ENCODE measurements around the gene ERGIC1. TPM values are rescaled to one million over a fixed set of nuclear protein-coding genes. Genes with fewer than 3 reads are reported as not detected.

ERGIC1 gene
- polyA plus RNA-seq, 1 experiment: 137 TPM

DNA sequence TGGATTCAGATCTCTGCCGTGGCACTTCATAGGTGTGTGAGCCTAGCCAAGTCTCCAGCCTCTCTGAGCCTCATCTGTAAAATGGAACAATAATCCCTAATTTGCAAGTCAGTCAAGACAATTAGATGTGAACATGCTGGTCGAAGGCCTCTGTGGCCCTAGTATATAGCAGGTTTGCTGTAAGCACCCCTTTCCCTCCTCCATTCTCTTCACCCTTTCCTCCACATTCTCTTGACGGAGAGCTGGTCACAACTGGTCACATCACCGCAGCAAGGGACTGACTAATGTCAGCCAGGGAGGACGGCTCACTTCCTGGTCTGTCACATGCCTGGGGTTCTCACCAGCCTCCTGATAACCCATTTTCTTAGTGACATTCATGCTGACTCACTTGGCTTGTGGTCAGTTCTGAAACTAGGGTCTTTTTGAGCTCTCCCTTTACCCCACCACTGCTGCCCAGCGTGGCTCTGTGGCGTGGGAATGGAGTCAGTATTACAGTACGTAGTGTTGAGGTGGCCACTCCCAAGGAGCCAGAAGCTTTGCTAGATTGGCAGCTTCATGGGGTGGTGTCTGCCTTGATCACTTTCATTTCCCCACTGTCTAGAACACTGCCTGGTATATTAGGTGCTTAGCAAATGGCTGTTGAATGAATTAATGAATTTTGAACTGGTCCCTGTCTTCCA is 47.8 kb downstream of the ERGIC1 start:
- POLR2A ChIA-PET: interaction anchor here (0.6 kb wide), 1 partner anchor 269 kb away, joined by 5 read pairs; no protein-coding TSS in a partner anchor

DNA sequence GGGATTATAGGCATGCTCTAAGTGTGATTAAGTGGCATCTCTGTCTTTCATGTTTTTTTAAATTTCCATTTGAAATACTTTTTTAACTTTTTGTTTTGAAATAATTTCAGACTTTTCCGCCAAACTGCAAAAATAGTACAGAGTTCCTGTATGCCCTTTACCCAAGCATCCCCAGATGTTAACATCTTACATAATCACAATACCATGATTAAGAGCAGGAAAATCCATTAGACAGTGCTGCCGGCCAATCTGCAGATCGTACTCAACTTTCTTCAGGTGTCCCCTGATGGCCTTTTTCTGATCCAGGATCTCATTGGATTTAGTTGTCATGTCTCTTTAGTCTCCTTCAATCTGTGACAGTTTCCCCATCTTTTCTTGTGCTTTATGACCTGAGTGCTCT is 49.0 kb downstream of the ERGIC1 start:
- Histone ChIP-seq H3K4me3 (ENCODE audit: low read depth, low read length) (no peak overlapping the region), H3K9me3 (ENCODE audit: control insufficient read depth, insufficient read depth, low read length) (peaks cover 6% of the 10 kb centered on the region), H3K27ac (ENCODE audit: low read depth, low read length) (no peak overlapping the region), H3K27me3 (ENCODE audit: control insufficient read depth, insufficient read depth, low read length) (no peaks in the 10 kb centered on the region)
- DNase-seq (ENCODE audit: low read depth, low spot score): no peak
- TF ChIP-seq, protein P1, sequence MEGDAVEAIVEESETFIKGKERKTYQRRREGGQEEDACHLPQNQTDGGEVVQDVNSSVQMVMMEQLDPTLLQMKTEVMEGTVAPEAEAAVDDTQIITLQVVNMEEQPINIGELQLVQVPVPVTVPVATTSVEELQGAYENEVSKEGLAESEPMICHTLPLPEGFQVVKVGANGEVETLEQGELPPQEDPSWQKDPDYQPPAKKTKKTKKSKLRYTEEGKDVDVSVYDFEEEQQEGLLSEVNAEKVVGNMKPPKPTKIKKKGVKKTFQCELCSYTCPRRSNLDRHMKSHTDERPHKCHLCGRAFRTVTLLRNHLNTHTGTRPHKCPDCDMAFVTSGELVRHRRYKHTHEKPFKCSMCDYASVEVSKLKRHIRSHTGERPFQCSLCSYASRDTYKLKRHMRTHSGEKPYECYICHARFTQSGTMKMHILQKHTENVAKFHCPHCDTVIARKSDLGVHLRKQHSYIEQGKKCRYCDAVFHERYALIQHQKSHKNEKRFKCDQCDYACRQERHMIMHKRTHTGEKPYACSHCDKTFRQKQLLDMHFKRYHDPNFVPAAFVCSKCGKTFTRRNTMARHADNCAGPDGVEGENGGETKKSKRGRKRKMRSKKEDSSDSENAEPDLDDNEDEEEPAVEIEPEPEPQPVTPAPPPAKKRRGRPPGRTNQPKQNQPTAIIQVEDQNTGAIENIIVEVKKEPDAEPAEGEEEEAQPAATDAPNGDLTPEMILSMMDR (IDR thresholded peaks at IDR 0.05; ENCODE audit: low read depth, low read length): no peak
- CTCF ChIA-PET: no interaction called here
- POLR2A ChIA-PET: no interaction called here

More for the DNA sequence above, 47.8 kb downstream of the ERGIC1 start:
- CTCF ChIA-PET: interaction anchor here (1.0 to 1.3 kb wide), 2 partner anchors 9 to 13 kb away, joined by 3 to 5 read pairs; no protein-coding TSS in a partner anchor
- no peak overlapping the region for H3K4me3 ChIP-seq (ENCODE audit: low read depth, low read length)
- peaks cover 6% of the 10 kb centered on the region for H3K9me3 ChIP-seq (ENCODE audit: control insufficient read depth, insufficient read depth, low read length)
- no peaks in the 10 kb centered on the region for H3K27me3 ChIP-seq (ENCODE audit: control insufficient read depth, insufficient read depth, low read length)
- TF ChIP-seq, protein P1 (IDR thresholded peaks at IDR 0.05; ENCODE audit: low read depth, low read length): no peak
- peak overlapping the region; percentile 31 for H3K27ac ChIP-seq (ENCODE audit: low read depth, low read length)
- no peak for DNase-seq (ENCODE audit: low read depth, low spot score)

GRCh38 chr5:172885597-172886340 is 51.7 kb downstream of the ERGIC1 start:
- H3K27ac ChIP-seq (ENCODE audit: low read depth, low read length): no peak overlapping the region

GRCh38 chr5:172886476-172886875 is 52.4 kb downstream of the ERGIC1 start:
- H3K27ac ChIP-seq (ENCODE audit: low read depth, low read length): peak overlapping the region; percentile 80
- CTCF ChIA-PET: no interaction called here
- no peak for DNase-seq (ENCODE audit: low read depth, low spot score)
- H3K4me3 ChIP-seq (ENCODE audit: low read depth, low read length): no peak overlapping the region
- peaks cover 6% of the 10 kb centered on the region for H3K9me3 ChIP-seq (ENCODE audit: control insufficient read depth, insufficient read depth, low read length)
- TF ChIP-seq, protein P1 (IDR thresholded peaks at IDR 0.05; ENCODE audit: low read depth, low read length): no peak
- H3K27me3 ChIP-seq (ENCODE audit: control insufficient read depth, insufficient read depth, low read length): no peaks in the 10 kb centered on the region
- POLR2A ChIA-PET: no interaction called here

More at GRCh38 chr5:172885597-172886340, 51.7 kb downstream of the ERGIC1 start:
- DNase-seq (ENCODE audit: low read depth, low spot score): no peak
- TF ChIP-seq, protein P1 (IDR thresholded peaks at IDR 0.05; ENCODE audit: low read depth, low read length): no peak
- peaks cover 6% of the 10 kb centered on the region for H3K9me3 ChIP-seq (ENCODE audit: control insufficient read depth, insufficient read depth, low read length)
- POLR2A ChIA-PET: no interaction called here
- CTCF ChIA-PET: no interaction called here
- no peaks in the 10 kb centered on the region for H3K27me3 ChIP-seq (ENCODE audit: control insufficient read depth, insufficient read depth, low read length)
- no peak overlapping the region for H3K4me3 ChIP-seq (ENCODE audit: low read depth, low read length)

DNA sequence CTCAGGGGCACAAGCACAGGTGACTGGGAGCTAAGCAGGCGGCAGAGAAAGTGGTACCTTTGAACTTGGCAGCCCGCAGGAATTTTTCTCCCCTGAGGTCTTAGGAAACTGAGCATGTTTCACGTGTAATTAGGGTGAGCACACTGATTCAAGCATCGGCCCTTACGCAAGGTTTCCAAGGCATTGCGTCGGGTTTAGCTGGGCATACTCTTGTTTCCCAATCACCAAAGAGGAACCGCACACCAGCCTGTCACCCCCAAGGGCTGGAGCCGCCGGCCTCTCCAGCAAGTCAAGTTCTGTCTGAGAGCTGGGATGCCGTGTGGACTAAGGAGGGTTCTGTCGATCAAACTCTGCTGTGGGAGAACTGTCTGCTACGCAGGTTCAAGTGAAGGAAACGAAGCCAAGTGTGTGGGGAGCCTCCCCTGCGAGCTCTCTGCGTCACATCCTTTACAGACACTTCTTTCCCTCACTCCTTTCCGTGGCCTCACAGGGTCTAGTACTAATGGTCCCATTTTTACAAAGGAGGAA is 53.0 kb downstream of the ERGIC1 start:
- no peaks in the 10 kb centered on the region for H3K27me3 ChIP-seq (ENCODE audit: control insufficient read depth, insufficient read depth, low read length)
- peak overlapping the region; percentile 80 for H3K27ac ChIP-seq (ENCODE audit: low read depth, low read length)
- DNase-seq (ENCODE audit: low read depth, low spot score): peak; percentile 56
- H3K9me3 ChIP-seq (ENCODE audit: control insufficient read depth, insufficient read depth, low read length): peaks cover 6% of the 10 kb centered on the region
- TF ChIP-seq, protein P1 (IDR thresholded peaks at IDR 0.05; ENCODE audit: low read depth, low read length): no peak
- H3K4me3 ChIP-seq (ENCODE audit: low read depth, low read length): no peak overlapping the region
- POLR2A ChIA-PET: interaction anchor here (1.0 kb wide), 3 partner anchors 11 to 115 kb away, joined by 3 to 6 read pairs (median 4); partner anchors contain the start of gene DUSP1
- CTCF ChIA-PET: no interaction called here

All from AG04450 (cell line).